ENCODE measurements around the gene CDH4. TPM values are rescaled to one million over a fixed set of nuclear protein-coding genes. Genes with fewer than 3 reads are reported as not detected.

The CDH4 gene
- total and polyA plus RNA-seq, 2 of the 13 experiments (the other 11 are each of a cell fraction or from before 2014, with no cell fraction given): not detected

DNA sequence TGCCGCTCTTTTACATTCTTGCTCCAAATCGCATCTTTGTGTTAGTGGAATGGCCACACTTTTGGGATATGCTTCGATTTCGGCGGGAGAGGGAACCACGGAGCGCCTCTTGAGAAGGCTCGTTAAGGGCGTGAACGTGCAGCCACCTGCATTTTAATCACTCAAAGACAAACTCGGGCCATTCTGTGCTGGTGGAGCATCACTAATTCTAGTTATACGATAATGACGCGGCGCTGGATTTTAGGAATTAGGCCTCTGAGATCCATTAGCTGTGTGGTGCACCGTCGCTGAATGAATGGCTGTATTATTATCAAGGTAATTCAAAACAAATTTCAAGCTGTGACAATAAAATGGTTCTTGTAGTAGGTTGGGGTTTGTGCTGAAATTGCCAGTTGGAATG is 305.6 kb downstream of the CDH4 start:
- ChIA-PET POLR2A (no interaction called here), CTCF (ENCODE audit: low intra/inter-chr PET ratio, low total read pairs) (no interaction called here)
- DNase-seq (ENCODE audit: low spot score): no peak
- H3K4me1 ChIP-seq (ENCODE audit: insufficient read depth, low read length): no peaks in the 10 kb centered on the region
- H3K4me3 ChIP-seq (replicated peaks in 1 of 3; ENCODE audit: insufficient read depth in 1 of 3, low read depth in 2 of 3, low read length in 3 of 3): no peak overlapping the region
- TF ChIP-seq BRCA1 (CRISPR knock-in tag; IDR thresholded peaks at IDR 0.05) (no peak), HES4 (CRISPR knock-in tag; IDR thresholded peaks at IDR 0.05; ENCODE audit: borderline replicate concordance) (no peak), MEIS2 (CRISPR knock-in tag; IDR thresholded peaks at IDR 0.05) (no peak), YEATS4 (CRISPR knock-in tag; IDR thresholded peaks at IDR 0.05; ENCODE audit: borderline replicate concordance) (no peak), RFX1 (IDR thresholded peaks at IDR 0.05) (no peak), GABPB1 (CRISPR knock-in tag; IDR thresholded peaks at IDR 0.05) (no peak), SIX1 (CRISPR knock-in tag; IDR thresholded peaks at IDR 0.05; ENCODE audit: borderline replicate concordance) (no peak), HOXA9 (CRISPR knock-in tag; IDR thresholded peaks at IDR 0.05; ENCODE audit: borderline replicate concordance) (no peak), MYC (CRISPR knock-in tag; IDR thresholded peaks at IDR 0.05; ENCODE audit: borderline replicate concordance) (no peak), TEAD3 (CRISPR knock-in tag; optimal IDR thresholded peaks at IDR 0.05; ENCODE audit: borderline replicate concordance) (no peak), ZEB1 (IDR thresholded peaks at IDR 0.05; ENCODE audit: insufficient replicate concordance, low read depth) (no peak), SETDB1 (CRISPR knock-in tag; IDR thresholded peaks at IDR 0.05; ENCODE audit: borderline replicate concordance) (no peak)
- TF ChIP-seq, protein P1, sequence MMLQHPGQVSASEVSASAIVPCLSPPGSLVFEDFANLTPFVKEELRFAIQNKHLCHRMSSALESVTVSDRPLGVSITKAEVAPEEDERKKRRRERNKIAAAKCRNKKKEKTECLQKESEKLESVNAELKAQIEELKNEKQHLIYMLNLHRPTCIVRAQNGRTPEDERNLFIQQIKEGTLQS (CRISPR knock-in tag; IDR thresholded peaks at IDR 0.05): no peak
- TF ChIP-seq, protein P2, sequence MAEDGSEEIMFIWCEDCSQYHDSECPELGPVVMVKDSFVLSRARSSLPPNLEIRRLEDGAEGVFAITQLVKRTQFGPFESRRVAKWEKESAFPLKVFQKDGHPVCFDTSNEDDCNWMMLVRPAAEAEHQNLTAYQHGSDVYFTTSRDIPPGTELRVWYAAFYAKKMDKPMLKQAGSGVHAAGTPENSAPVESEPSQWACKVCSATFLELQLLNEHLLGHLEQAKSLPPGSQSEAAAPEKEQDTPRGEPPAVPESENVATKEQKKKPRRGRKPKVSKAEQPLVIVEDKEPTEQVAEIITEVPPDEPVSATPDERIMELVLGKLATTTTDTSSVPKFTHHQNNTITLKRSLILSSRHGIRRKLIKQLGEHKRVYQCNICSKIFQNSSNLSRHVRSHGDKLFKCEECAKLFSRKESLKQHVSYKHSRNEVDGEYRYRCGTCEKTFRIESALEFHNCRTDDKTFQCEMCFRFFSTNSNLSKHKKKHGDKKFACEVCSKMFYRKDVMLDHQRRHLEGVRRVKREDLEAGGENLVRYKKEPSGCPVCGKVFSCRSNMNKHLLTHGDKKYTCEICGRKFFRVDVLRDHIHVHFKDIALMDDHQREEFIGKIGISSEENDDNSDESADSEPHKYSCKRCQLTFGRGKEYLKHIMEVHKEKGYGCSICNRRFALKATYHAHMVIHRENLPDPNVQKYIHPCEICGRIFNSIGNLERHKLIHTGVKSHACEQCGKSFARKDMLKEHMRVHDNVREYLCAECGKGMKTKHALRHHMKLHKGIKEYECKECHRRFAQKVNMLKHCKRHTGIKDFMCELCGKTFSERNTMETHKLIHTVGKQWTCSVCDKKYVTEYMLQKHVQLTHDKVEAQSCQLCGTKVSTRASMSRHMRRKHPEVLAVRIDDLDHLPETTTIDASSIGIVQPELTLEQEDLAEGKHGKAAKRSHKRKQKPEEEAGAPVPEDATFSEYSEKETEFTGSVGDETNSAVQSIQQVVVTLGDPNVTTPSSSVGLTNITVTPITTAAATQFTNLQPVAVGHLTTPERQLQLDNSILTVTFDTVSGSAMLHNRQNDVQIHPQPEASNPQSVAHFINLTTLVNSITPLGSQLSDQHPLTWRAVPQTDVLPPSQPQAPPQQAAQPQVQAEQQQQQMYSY (CRISPR knock-in tag; IDR thresholded peaks at IDR 0.05): no peak
- H3K27me3 ChIP-seq (ENCODE audit: control insufficient read depth in 1 of 2, insufficient read depth in 2 of 2, low read length in 2 of 2): peaks cover 9 to 30% of the 10 kb centered on the region in 2 experiments; a peak in 3 of 5 replicates
- H4K20me1 ChIP-seq (ENCODE audit: insufficient read depth, low read length): no peaks in the 10 kb centered on the region
- no peak for FAIRE-seq
- ATAC-seq: no peak
- H3K9me3 ChIP-seq (ENCODE audit: low read length): peaks cover 4% of the 10 kb centered on the region; the same call in 1 of the 2 replicates
- no peaks in the 10 kb centered on the region for H3K79me2 ChIP-seq (ENCODE audit: insufficient read depth, low read length)
- H3K9ac ChIP-seq (ENCODE audit: insufficient read depth, low read depth, low read length): no peak overlapping the region
- H3K27ac ChIP-seq (ENCODE audit: extremely low read length, insufficient read depth, low read length): no peak overlapping the region
- no TSS peak for BruUV-seq (replicated peaks)
- intact Hi-C loops (cut with micrococcal nuclease; ENCODE audit: unreplicated experiment): no loop called here
- in situ Hi-C loops (cut with HindIII; ENCODE audit: extremely low pct_ligation_motif_present, low pct_unique_long_range_greater_than_20kb): no loop called here
- H3K36me3 ChIP-seq (replicated peaks in 1 of 2; ENCODE audit: control insufficient read depth in 1 of 2, insufficient read depth in 2 of 2, low read length in 2 of 2): no peaks in the 10 kb centered on the region
- WGBS (ENCODE audit: low lambda C conversion rate): 60% methylated on average over 17 of the region's 17 CpGs
- H2AFZ ChIP-seq (ENCODE audit: low read length): no peak overlapping the region
- no peak overlapping the region for H3K4me2 ChIP-seq (ENCODE audit: low read depth, low read length)

All from HepG2 (cell line).